CD14-positive monocyte (primary cell): ENCODE results near the gene NELL1. TPM values are rescaled to one million over a fixed set of nuclear protein-coding genes. Genes with fewer than 3 reads are reported as not detected.

Source experiments
- DNase-seq, 3 donors: peaks; one replicate each; pipeline ENCODE4 v3.0.0-alpha.2; 2011 to 2022
- H2AFZ ChIP-seq: 2 replicates; pipeline ENCODE4 v1.6.0; 2012; ENCODE audit warnings: mild to moderate bottlenecking, low read depth, low read length, inconsistent platforms; ENCODE audit not compliant: insufficient read depth, poor library complexity, severe bottlenecking
- H3K27ac ChIP-seq, 2 donors: 1 replicate in 1 of 2; 2 replicates in 1 of 2; pipeline ENCODE4 v1.5.1; 2012 to 2013; ENCODE audit warnings: low read length in 2 of 2, control low read depth in 1 of 2, inconsistent platforms in 1 of 2, low read depth in 1 of 2, mild to moderate bottlenecking in 1 of 2
- H3K27me3 ChIP-seq, 2 donors: one replicate each; pipeline versions ENCODE4 v1.6.0 to v1.6.1; 2011 to 2013; ENCODE audit warnings: low read length in 2 of 2; ENCODE audit not compliant: control insufficient read depth in 2 of 2, insufficient read depth in 2 of 2
- H3K36me3 ChIP-seq, 2 donors: replicated peaks in 1 of 2; 1 replicate in 1 of 2; 2 replicates in 1 of 2; pipeline versions ENCODE4 v1.5.1 to v1.6.1; 2012 to 2013; ENCODE audit warnings: low read length in 2 of 2, control low read depth in 1 of 2, inconsistent platforms in 1 of 2, mild to moderate bottlenecking in 1 of 2; ENCODE audit not compliant: insufficient read depth in 2 of 2, control insufficient read depth in 1 of 2
- H3K4me1 ChIP-seq, 2 donors: 1 replicate in 1 of 2; 2 replicates in 1 of 2; pipeline versions ENCODE4 v1.5.1 to v1.6.1; 2012 to 2013; ENCODE audit warnings: low read length in 2 of 2, control low read depth in 1 of 2, inconsistent platforms in 1 of 2, mild to moderate bottlenecking in 1 of 2, moderate library complexity in 1 of 2; ENCODE audit not compliant: insufficient read depth in 2 of 2, control insufficient read depth in 1 of 2
- H3K4me2 ChIP-seq: replicated peaks from 2 replicates; pipeline ENCODE3; 2012; ENCODE audit warnings: low read length, moderate library complexity, mild to moderate bottlenecking; ENCODE audit not compliant: poor library complexity, severe bottlenecking; ENCODE audit errors: extremely low read depth
- H3K4me3 ChIP-seq, 3 experiments: fragments of 200-600 bp in 1 of 3; sonication (generic) in 1 of 3; replicated peaks in 1 of 3; 1 replicate in 2 of 3; 2 replicates in 1 of 3; pipeline ENCODE4 v1.5.1; 2011 to 2013; ENCODE audit warnings: low read length in 3 of 3, mild to moderate bottlenecking in 3 of 3, control low read depth in 2 of 3, low read depth in 2 of 3, inconsistent platforms in 1 of 3, moderate library complexity in 1 of 3
- H3K79me2 ChIP-seq: 2 replicates; pipeline ENCODE4 v1.6.0; 2012; ENCODE audit warnings: mild to moderate bottlenecking, control low read depth, inconsistent platforms, low read length, moderate library complexity; ENCODE audit not compliant: insufficient read depth
- H3K9ac ChIP-seq: 2 replicates; pipeline ENCODE4 v1.6.0; 2017; ENCODE audit warnings: low read length, mild to moderate bottlenecking; ENCODE audit not compliant: insufficient read depth, poor library complexity, severe bottlenecking
- H3K9me3 ChIP-seq, 2 donors: replicated peaks in 1 of 2; 1 replicate in 1 of 2; 2 replicates in 1 of 2; pipeline versions ENCODE4 v1.5.1 to v1.6.1; 2012 to 2013; ENCODE audit warnings: low read length in 2 of 2, control low read depth in 1 of 2; ENCODE audit not compliant: control insufficient read depth in 1 of 2, insufficient read depth in 1 of 2
- H4K20me1 ChIP-seq: 2 replicates; pipeline ENCODE4 v1.6.0; 2012; ENCODE audit warnings: mild to moderate bottlenecking, low read length, control low read depth, moderate library complexity; ENCODE audit not compliant: insufficient read depth
- H3K27ac Mint-ChIP-seq, 7 donors: one replicate each; pipeline ENCODE4 v1.8.0; 2020; ENCODE audit warnings: mild to moderate bottlenecking in 7 of 7, mixed read lengths in 7 of 7, moderate library complexity in 6 of 7, inconsistent platforms in 2 of 7
- H3K27me3 Mint-ChIP-seq, 3 donors: one replicate each; pipeline ENCODE4 v1.8.0; 2021 to 2022; ENCODE audit warnings: low read depth in 3 of 3, mild to moderate bottlenecking in 3 of 3, mixed read lengths in 3 of 3, moderate library complexity in 3 of 3, inconsistent platforms in 1 of 3
- H3K36me3 Mint-ChIP-seq, 2 donors: one replicate each; pipeline ENCODE4 v1.8.0; 2020; ENCODE audit warnings: mixed read lengths in 2 of 2, inconsistent platforms in 1 of 2, mild to moderate bottlenecking in 1 of 2
- H3K4me1 Mint-ChIP-seq: one replicate; pipeline ENCODE4 v1.8.0; 2020; ENCODE audit warnings: mild to moderate bottlenecking, mixed read lengths
- H3K4me3 Mint-ChIP-seq, 2 donors: one replicate each; pipeline ENCODE4 v1.8.0; 2020; ENCODE audit warnings: mild to moderate bottlenecking in 2 of 2, mixed read lengths in 2 of 2, moderate library complexity in 1 of 2
- H3K9me3 Mint-ChIP-seq, 7 donors: one replicate each; pipeline ENCODE4 v1.8.0; 2020 to 2022; ENCODE audit warnings: mixed read lengths in 7 of 7, mild to moderate bottlenecking in 6 of 7, moderate library complexity in 6 of 7, inconsistent platforms in 2 of 7
- CTCF ChIP-seq: fragments of 200-600 bp; IDR thresholded peaks from one replicate; pipeline ENCODE4 v1.8.0; 2022; ENCODE audit warnings: antibody characterized with exemption, mild to moderate bottlenecking
- WGBS: methylation state at CpG from one replicate; pipeline ENCODE4 v1.1.5; 2013; ENCODE audit warnings: missing lambda C conversion rate; ENCODE audit not compliant: insufficient coverage; 5-methylcytosine and 5-hydroxymethylcytosine counted together
- intact Hi-C, 2 donors: fragments of 100-400 bp; cut with micrococcal nuclease; formaldehyde crosslinking; loops; one replicate each; pipeline versions ENCODE4 v1.15.0 to v1.15.1; 2023
- polyA plus RNA-seq, 3 donors: library from polyadenylated mRNA; depleted of rRNA in 1 of 3; unstranded in 2 of 3; stranded (reverse) in 1 of 3; fragments of 300-500 nt in 2 of 3; fragments of >200 nt in 1 of 3; fragmentation: Illumina TruSeq in 2 of 3; gene quantifications; 1 replicate in 2 of 3; 2 replicates in 1 of 3; pipeline ENCODE4 v1.2.3, GENCODE V29; 2012 to 2021

NELL1 gene
- polyA plus RNA-seq, 3 donors, result not detected

GRCh38 chr11:20894296-20894695, 224.9 kb downstream of the NELL1 start:
- no peak overlapping the region for H3K4me3 ChIP-seq
- no peaks in the 10 kb centered on the region for H3K27me3 ChIP-seq
- no peak overlapping the region for H3K27ac ChIP-seq
- no peaks in the 10 kb centered on the region for H3K79me2 ChIP-seq
- no peaks in the 10 kb centered on the region for H3K36me3 ChIP-seq
- DNase-seq, result no peak
- no peak overlapping the region for H2AFZ ChIP-seq
- H3K4me1 ChIP-seq, result no peaks in the 10 kb centered on the region
- TF ChIP-seq CTCF, result no peak
- no peak overlapping the region for H3K4me2 ChIP-seq
- peaks cover 0 to 7% of the 10 kb centered on the region in 2 donors for H3K9me3 ChIP-seq
- no peaks in the 10 kb centered on the region for H3K4me1 Mint-ChIP-seq
- no peak overlapping the region for H3K9ac ChIP-seq
- no peak overlapping the region for H3K27ac Mint-ChIP-seq
- H3K27me3 Mint-ChIP-seq, result no peaks in the 10 kb centered on the region
- no peaks in the 10 kb centered on the region for H3K36me3 Mint-ChIP-seq
- no peak overlapping the region for H3K4me3 Mint-ChIP-seq
- no peaks in the 10 kb centered on the region for H4K20me1 ChIP-seq
- intact Hi-C loops, result no loop called here
- H3K9me3 Mint-ChIP-seq, result peaks cover 3 to 18% (median 8%) of the 10 kb centered on the region in 7 donors

- Histone ChIP-seq H3K4me1 (no peaks in the 10 kb centered on the region), H3K9ac (no peak overlapping the region), H3K4me2 (no peak overlapping the region), H2AFZ (no peak overlapping the region), H3K4me3 (no peak overlapping the region), H3K9me3 (peaks cover 0 to 3% of the 10 kb centered on the region in 2 donors), H3K79me2 (no peaks in the 10 kb centered on the region), H3K36me3 (no peaks in the 10 kb centered on the region), H3K27ac (no peak overlapping the region), H3K27me3 (no peaks in the 10 kb centered on the region), H4K20me1 (no peaks in the 10 kb centered on the region)
- Mint-ChIP-seq H3K27me3 (peaks cover 0 to 2% (median 0%) of the 10 kb centered on the region in 3 donors), H3K4me3 (no peak overlapping the region), H3K9me3 (peaks cover 0 to 5% (median 0%) of the 10 kb centered on the region in 7 donors), H3K4me1 (no peaks in the 10 kb centered on the region), H3K36me3 (no peaks in the 10 kb centered on the region), H3K27ac (no peak overlapping the region)
- no peak for TF ChIP-seq CTCF
- no peak for DNase-seq
- 80% methylated on average over 4 of the region's 7 CpGs for WGBS
- intact Hi-C loops, result no loop called here
These were observed 240.8 kb downstream of the NELL1 start for GRCh38 chr11:20909995-20910726.
